ENCODE results near the gene RAC2. TPM values are rescaled to one million over a fixed set of nuclear protein-coding genes. Genes with fewer than 3 reads are reported as not detected.
"Not testable (repeated sequence)": the region's sequence is repeated elsewhere in the genome, so short reads cannot be mapped to it uniquely, and the experiment has no call there.

RAC2 gene
- total RNA-seq, 2 donors from 2014 or later = 620 to 681 TPM

DNA sequence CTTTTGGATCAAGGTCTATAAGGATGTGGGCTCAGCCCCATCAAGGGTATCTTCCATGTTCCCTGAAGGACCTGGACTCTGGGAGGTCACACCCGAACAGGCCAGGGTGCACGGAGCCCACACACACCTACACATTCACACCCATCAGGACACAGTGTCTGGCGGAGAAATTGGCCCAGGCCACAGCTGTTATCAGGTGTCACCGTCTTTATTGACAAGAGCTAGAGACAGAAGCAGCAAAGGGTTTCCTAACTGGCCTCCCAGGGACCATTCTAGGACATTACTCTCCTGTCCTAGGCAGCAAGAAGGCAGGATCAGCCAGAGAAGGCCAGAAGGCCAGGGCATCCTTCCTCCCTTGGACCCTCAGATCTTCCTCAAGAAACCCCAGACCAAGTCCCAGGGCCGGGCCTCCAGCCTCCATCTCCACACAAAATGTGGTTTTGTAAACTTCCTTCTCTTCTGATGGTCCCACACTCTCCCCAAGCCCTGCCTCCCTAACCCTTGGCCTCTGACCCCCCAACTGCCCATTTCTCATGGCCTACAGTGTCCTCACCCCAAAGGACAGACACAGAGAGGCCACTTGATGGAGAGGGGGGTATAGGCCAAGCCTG, 39.9 kb downstream of the RAC2 start:
- Mint-ChIP-seq H3K4me3 (no peak overlapping the region), H3K27ac (no peak overlapping the region), H3K4me1 (ENCODE audit: low read depth) (peaks cover 53% of the 10 kb centered on the region), H3K27me3 (ENCODE audit: low read depth) (no peaks in the 10 kb centered on the region), H3K36me3 (ENCODE audit: insufficient read depth in 2 of 2) (no peaks in the 10 kb centered on the region), H3K9me3 (no peaks in the 10 kb centered on the region)
- ATAC-seq (replicated peaks in 1 of 2) = no peak
- no peak for DNase-seq

DNA sequence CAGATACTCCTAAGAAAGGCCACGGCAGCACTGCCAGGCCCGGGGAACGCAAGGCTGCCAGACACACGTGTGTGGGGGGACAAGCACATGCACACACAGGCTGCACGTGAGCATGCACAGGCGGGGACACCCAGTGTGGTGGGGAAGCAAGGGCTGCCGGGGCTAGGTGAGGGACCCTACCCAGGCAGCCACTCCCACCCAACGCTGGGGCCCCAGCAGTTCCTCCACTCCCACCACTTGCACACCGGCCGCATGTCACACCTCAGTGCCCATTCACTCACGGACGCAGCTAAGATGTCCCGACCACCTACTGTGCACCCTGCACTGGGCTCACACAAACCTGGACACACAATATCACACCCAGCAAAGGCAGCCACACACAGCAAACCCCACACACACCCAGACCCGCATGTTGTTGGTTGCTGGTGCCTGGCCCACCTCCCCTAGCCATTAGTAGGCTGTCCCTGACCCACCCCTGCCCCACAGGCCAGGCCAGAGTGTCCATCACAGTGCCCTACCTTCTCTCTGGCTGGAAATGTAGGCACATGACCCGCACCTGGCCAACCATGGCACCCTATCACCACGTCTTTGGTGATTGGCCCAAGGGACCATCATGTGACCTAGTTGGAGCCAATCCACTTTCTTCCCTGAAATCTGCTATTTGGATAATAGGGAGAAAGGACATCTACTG, 40.6 kb downstream of the RAC2 start:
- no peak overlapping the region for H3K4me3 Mint-ChIP-seq
- no peaks in the 10 kb centered on the region for H3K27me3 Mint-ChIP-seq (ENCODE audit: low read depth)
- ATAC-seq (replicated peaks in 1 of 2) (no peak), DNase-seq (no peak)
- no peaks in the 10 kb centered on the region for H3K9me3 Mint-ChIP-seq
- H3K27ac Mint-ChIP-seq = no peak overlapping the region
- H3K4me1 Mint-ChIP-seq (ENCODE audit: low read depth) = peaks cover 47% of the 10 kb centered on the region
- no peaks in the 10 kb centered on the region for H3K36me3 Mint-ChIP-seq (ENCODE audit: insufficient read depth in 2 of 2)

DNA sequence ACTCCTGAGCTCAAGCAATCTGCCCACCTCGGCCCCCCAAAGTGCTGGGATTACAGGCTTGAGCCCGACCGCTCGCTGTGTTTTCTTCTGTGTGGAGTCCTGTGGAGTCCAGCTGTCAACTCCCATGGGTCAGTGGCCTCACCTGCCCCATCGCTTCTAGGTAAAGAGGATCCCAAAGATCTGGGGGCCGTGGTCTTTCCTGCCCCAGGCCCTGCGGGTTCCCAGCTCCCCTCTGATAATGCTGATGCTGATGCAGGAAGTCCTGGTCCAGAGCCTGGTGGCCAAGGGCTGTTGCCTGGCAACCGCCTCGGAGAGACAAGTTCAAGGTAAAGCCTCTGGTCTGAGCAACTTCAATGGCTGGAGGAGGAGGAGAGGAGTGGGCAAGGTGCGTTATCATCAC, 41.4 kb downstream of the RAC2 start:
- ATAC-seq (replicated peaks in 1 of 2) (no peak), DNase-seq (no peak)
- Mint-ChIP-seq H3K4me3 (no peak overlapping the region), H3K27ac (no peak overlapping the region), H3K4me1 (ENCODE audit: low read depth) (peaks cover 46% of the 10 kb centered on the region), H3K27me3 (ENCODE audit: low read depth) (no peaks in the 10 kb centered on the region), H3K9me3 (no peaks in the 10 kb centered on the region), H3K36me3 (ENCODE audit: insufficient read depth in 2 of 2) (peaks cover 0 to 2% of the 10 kb centered on the region in 2 donors)

DNA sequence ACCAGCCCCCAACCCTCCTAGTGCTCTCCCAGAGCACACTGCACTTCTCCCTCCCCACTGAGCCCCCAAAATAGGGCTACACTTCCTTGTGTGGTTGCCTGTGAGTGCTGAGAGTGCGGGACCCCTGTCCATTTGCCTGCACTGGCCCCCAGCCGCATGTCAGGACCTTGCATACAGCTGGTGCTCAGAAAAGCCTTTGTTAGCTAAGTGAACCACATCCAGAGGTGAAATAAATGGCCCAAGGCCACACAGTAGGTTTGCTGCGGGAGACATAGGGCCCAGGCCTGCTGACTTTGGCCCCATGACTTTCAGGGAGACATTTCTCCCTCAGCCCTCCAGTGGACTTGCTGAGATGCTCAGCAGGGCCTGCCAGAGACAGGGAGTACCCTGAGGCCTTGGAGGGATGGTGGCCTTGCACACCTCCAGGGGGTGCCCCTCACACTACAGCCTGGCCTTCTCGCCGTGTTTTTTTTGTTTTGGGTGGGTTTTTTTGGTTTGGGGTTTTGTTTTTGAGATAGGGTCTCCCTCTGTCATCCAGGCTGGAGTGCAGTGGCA, 42.0 kb downstream of the RAC2 start:
- H3K27me3 Mint-ChIP-seq (ENCODE audit: low read depth) = no peaks in the 10 kb centered on the region
- peaks cover 0 to 2% of the 10 kb centered on the region in 2 donors for H3K36me3 Mint-ChIP-seq (ENCODE audit: insufficient read depth in 2 of 2)
- peaks cover 48% of the 10 kb centered on the region for H3K4me1 Mint-ChIP-seq (ENCODE audit: low read depth)
- no peaks in the 10 kb centered on the region for H3K9me3 Mint-ChIP-seq
- no peak overlapping the region for H3K4me3 Mint-ChIP-seq
- no peak for ATAC-seq (replicated peaks in 1 of 2)
- H3K27ac Mint-ChIP-seq = no peak overlapping the region
- no peak for DNase-seq

DNA sequence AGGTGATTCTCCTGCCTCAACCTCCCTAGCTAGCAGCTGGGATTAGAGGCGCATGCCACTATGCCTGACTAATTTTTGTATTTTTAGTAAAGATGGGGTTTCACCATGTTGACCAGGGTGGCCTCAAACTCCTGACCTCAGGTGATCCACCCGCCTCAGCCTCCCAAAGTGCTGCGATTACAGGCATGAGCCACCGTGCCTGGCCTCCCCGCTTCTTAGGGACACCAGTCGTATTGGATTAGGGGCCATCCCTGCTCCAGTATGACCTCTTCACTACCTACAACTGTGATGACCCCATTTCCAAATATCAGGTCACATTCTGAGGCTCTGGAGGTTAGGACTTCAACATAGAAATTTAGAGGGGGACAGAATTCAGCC, 42.6 kb downstream of the RAC2 start:
- not testable (repeated sequence) for DNase-seq; H3K27me3 Mint-ChIP-seq (ENCODE audit: low read depth); H3K9me3 Mint-ChIP-seq; H3K36me3 Mint-ChIP-seq (ENCODE audit: insufficient read depth in 2 of 2); H3K27ac Mint-ChIP-seq; H3K4me3 Mint-ChIP-seq; ATAC-seq (replicated peaks in 1 of 2)
- H3K4me1 Mint-ChIP-seq (ENCODE audit: low read depth) = peaks cover 51% of the 10 kb centered on the region

DNA sequence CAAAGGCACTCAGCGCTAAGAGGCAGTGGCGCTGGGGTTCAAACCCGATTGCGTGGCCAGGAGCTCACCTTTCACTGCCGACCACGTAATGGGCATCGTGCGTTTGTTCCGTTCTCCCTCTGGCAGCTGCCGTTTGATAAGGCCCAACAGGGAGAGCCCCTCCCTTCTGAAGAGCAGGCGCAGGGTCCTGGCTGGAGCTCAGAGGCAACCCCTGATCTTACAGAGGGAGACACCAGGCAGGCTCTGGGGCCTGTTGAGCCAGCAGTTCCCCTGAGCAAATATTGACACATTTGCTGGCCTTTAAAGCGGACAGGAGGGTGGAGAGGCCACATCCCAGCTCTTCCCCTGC, 44.3 kb downstream of the RAC2 start:
- Mint-ChIP-seq H3K36me3 (ENCODE audit: insufficient read depth in 2 of 2) (peaks cover 0 to 2% of the 10 kb centered on the region in 2 donors), H3K9me3 (no peaks in the 10 kb centered on the region), H3K27ac (no peak overlapping the region), H3K27me3 (ENCODE audit: low read depth) (no peaks in the 10 kb centered on the region), H3K4me3 (peak overlapping the region; percentile 83 to 91), H3K4me1 (ENCODE audit: low read depth) (peaks cover 53% of the 10 kb centered on the region)
- DNase-seq (no peak), ATAC-seq (replicated peaks in 1 of 2) (peak; percentile 1 to 3)

DNA sequence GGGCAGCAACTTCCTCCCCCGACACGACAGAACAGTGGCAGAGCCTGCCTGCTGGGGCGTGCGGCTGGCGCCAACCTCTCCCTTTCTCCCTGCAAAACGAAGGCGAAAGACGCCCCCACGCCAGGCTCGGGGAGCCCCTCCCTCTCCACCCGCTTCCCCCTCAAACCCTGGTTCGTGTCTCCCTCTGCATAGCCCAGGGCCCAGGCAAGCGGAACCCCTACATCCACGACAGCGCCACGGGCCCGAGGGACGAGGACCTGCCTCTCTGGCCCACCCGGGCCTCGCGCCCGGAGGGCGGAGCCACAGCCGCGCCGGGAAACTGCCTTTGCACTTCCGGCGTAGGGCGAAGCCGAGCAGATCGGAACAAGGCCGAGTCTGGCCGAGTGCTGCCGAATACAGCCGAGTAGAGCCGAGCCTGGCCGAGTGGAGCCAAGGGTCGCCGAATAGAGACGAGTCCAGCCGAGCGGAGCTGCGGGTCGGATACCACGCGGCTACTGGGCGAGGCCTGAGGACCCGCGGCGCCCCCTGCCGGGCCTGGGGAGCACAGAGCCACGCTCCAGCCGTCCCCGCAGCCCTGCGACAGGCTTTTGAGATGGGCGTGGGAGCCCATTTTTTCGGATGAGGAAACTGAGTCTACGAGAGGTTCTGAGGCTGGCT, 44.8 kb downstream of the RAC2 start:
- Mint-ChIP-seq H3K4me3 (peak overlapping the region; percentile 83 to 91), H3K4me1 (ENCODE audit: low read depth) (peaks cover 58% of the 10 kb centered on the region), H3K27me3 (ENCODE audit: low read depth) (no peaks in the 10 kb centered on the region), H3K36me3 (ENCODE audit: insufficient read depth in 2 of 2) (peaks cover 0 to 6% of the 10 kb centered on the region in 2 donors), H3K27ac (peak overlapping the region; percentile 78), H3K9me3 (no peaks in the 10 kb centered on the region)
- DNase-seq (peak; percentile 100), ATAC-seq (replicated peaks in 1 of 2) (peak; percentile 94 to 95)

DNA sequence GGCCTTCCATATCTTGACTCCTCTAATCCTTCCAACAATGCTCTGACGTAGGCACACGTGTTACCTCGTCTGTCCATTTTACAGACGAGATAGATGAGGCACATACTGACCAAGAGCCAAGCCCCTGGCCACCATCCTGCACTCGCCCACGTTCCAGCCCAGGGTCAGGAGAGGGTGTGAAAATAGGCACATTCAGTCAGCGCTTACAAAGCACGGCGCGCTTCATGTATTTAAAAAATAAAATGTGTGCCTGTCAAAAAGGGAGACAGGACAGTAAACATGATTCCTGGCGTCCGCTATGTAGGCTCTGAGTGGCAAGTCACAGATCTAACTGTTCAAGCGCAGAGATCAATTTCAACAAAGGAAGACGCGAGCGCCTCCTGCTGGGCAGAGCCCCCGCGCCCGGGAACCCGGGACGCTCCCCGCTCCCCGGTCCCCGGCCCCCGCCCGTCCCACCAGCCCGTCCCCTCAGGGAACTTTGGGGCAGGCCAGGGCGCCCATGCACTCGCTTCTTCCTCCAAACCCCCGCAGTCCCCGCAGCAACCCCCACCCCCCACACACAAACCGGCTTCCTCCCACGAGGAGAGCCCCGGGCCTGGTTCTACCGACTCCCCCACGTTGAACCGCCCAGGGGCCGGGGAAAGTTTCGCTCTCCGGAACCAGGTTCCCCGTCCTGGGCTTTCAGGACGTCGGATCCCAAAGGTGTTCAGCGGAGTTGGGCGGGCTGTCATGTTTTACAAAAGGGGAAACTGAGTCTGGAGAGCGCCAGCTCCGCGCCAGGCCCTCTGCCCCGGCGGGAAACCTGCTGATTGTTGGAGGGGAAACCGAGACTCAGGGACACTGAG, 45.6 kb downstream of the RAC2 start:
- H3K27me3 Mint-ChIP-seq (ENCODE audit: low read depth) = no peaks in the 10 kb centered on the region
- DNase-seq = peak; percentile 91 to 96
- peak overlapping the region; percentile 89 for H3K27ac Mint-ChIP-seq
- peaks cover 66% of the 10 kb centered on the region for H3K4me1 Mint-ChIP-seq (ENCODE audit: low read depth)
- H3K4me3 Mint-ChIP-seq = peak overlapping the region; percentile 83 to 91
- peak; percentile 39 to 48 for ATAC-seq (replicated peaks in 1 of 2)
- H3K36me3 Mint-ChIP-seq (ENCODE audit: insufficient read depth in 2 of 2) = peaks cover 0 to 6% of the 10 kb centered on the region in 2 donors
- no peaks in the 10 kb centered on the region for H3K9me3 Mint-ChIP-seq

DNA sequence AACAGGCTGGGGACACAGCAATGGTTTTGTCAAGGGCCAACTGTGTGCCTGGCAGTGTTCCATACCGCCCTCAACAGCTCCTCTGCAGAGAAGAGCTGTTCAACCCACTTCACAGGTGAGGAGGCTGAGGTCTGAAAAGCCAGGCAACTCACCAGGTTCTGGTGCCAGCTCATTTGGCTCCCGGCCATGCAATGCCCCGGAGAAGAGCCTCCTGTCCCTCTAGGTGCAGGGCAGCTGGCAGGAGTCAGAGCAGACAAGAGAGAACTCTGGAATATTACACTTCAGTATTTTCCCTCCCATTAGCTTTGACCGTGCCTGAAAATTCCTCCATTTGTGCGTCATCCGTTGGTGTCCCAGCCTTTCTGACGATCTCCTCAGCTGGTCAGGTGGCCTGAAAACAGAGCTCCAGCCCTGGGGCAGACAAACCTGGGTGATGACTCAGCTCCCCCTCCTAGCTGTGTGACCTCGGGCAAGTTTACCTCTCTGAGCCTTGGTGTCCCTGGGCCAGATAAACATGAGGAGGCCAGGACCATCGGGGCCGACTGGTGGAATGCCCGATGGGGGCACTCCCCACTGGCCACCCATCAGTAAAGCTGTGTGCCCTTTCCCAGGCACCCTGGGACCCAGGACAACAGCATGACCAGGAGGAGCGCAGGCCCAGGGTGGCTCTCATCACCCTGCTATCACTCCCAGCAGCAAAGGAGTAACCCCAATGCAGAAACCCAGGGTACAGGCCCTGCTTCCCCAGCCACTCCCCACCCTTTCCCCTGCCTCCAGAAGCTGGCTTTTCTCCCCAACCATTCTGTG, 46.4 kb downstream of the RAC2 start:
- H3K27ac Mint-ChIP-seq = peak overlapping the region; percentile 89
- DNase-seq = no peak
- peaks cover 74% of the 10 kb centered on the region for H3K4me1 Mint-ChIP-seq (ENCODE audit: low read depth)
- H3K27me3 Mint-ChIP-seq (ENCODE audit: low read depth) = no peaks in the 10 kb centered on the region
- no peak for ATAC-seq (replicated peaks in 1 of 2)
- peak overlapping the region; percentile 83 to 91 for H3K4me3 Mint-ChIP-seq
- no peaks in the 10 kb centered on the region for H3K9me3 Mint-ChIP-seq
- H3K36me3 Mint-ChIP-seq (ENCODE audit: insufficient read depth in 2 of 2) = peaks cover 0 to 9% of the 10 kb centered on the region in 2 donors

DNA sequence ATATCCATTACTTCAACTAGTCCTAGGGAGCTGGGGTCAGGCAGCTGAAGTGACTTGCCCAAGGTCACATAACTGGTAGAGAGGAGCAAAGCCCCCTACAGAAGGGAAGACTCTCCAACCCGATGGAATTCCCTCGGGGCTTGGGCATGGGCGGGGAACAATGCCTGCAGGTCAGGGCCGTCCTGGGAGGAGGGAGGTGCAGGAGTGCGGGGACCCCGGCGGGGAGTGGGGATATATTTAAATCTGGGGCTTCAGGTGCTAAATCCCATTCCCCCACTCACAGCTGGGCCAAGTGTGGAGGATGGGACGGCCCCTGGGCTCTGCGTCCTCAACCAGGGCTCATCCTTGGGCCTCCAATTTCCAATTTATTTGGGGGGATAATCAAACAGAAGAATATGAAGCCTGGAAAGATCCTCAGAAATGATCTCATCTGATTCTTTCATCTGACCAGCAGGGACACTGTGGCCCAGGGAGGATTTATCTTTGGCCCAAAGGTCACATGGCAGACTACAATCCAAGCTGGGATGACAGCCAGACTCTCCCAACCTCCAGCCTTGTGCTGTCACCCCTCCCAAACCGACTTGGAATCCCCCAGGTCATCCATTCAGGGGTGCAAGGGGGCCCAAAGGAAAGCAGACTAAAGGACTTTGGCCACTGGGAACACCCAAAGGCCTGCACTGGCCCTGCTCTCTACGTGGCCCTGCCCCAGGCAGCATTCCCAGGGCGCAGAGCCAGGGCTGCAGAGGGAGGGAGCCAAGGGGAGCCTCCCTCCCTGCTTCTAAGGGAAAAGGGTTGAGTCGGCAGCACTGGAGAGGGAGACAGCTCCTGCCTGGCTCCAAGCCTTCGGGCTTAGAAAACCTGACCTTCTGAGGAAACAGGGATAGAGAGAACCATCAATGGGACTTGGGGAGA, 47.3 kb downstream of the RAC2 start:
- no peak overlapping the region for H3K27ac Mint-ChIP-seq
- peaks cover 75% of the 10 kb centered on the region for H3K4me1 Mint-ChIP-seq (ENCODE audit: low read depth)
- peak overlapping the region in 1 of 2 donors; percentile 27 for H3K4me3 Mint-ChIP-seq

DNA sequence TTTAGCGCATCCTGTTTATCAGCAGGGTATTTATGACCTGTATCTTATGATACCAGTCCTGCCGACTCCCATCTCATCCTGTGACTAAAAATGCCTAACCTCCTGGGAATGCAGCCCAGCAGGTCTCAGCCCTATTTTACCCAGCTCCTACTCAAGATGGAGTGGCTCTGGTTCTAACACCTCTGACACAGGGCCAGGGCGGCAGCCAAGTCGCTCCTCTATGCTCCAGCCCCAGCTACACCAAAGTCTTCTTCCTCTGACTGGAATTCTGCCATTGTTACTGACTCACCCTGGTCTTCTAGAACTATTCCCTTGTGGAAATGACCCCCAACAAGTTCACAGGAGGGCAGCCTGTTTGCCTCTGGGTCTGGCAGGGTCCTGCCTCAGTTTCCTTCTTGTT, 48.1 kb downstream of the RAC2 start:
- Mint-ChIP-seq H3K27ac (no peak overlapping the region), H3K4me3 (no peak overlapping the region), H3K9me3 (no peaks in the 10 kb centered on the region), H3K36me3 (ENCODE audit: insufficient read depth in 2 of 2) (peaks cover 0 to 9% of the 10 kb centered on the region in 2 donors), H3K4me1 (ENCODE audit: low read depth) (peaks cover 66% of the 10 kb centered on the region), H3K27me3 (ENCODE audit: low read depth) (no peaks in the 10 kb centered on the region)
- ATAC-seq (replicated peaks in 1 of 2) (no peak), DNase-seq (no peak)

More for the DNA sequence above, 47.3 kb downstream of the RAC2 start:
- Mint-ChIP-seq H3K27me3 (ENCODE audit: low read depth) (no peaks in the 10 kb centered on the region), H3K9me3 (no peaks in the 10 kb centered on the region), H3K36me3 (ENCODE audit: insufficient read depth in 2 of 2) (peaks cover 0 to 9% of the 10 kb centered on the region in 2 donors)
- DNase-seq (no peak), ATAC-seq (replicated peaks in 1 of 2) (no peak)
